Measurements from ENCODE around the gene PARP3.

DNA sequence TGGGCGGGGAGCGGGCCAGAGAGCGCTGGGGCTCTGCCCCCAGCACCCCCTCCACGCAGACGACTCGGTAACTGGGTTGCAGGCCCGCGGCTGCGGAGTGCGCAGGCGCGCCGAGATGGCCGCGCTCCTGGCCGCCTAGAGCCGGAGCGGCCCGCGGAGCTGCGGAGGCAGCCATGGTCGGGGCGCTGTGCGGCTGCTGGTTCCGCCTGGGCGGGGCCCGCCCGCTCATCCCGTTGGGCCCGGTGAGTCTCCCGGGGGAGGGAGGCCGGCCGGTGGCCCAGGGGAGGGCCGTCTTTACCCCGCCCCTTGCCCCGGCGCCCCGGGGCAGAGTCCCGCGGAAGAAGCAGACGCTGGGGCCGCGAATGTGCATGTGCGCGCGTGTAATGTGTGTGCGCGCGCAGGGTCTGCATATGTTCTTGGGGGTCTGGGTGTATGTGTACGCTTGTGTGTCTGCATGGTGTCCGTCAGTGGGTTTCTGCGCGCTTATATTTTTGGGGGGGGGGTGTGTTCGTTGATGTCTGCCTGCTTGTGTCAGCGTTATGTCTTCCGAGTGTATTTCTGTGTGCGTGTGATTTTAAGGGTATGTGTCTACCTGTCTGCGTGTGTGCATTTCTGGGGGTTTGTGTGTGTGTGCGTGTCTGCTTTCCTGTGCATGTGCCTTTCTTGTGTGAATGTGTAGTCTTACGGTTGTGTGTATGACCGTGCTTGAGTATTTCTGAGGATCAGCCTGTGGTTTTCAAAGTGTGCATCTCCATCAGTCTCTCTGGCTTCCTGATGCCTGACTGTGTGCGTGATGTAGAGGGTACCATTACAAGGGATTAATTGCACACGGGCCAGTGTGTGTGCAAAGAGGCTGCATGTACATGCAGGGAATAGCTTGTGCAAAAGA lies 33.0 kb downstream of the PARP3 start, which contains the start of gene ABHD14A:
- TF ChIP-seq CTCF (IDR thresholded peaks at IDR 0.05) (no peak), POLR2A (IDR thresholded peaks at IDR 0.05) (no peak)
